ENCODE data around the gene NAA38. TPM values are rescaled to one million over a fixed set of nuclear protein-coding genes. Genes with fewer than 3 reads are reported as not detected.
A peak's percentile ranks its signal among the peaks of the same experiment; 100 is the strongest.

Gene NAA38
- total RNA-seq, 1 experiment from 2014 or later = 103 TPM

DNA sequence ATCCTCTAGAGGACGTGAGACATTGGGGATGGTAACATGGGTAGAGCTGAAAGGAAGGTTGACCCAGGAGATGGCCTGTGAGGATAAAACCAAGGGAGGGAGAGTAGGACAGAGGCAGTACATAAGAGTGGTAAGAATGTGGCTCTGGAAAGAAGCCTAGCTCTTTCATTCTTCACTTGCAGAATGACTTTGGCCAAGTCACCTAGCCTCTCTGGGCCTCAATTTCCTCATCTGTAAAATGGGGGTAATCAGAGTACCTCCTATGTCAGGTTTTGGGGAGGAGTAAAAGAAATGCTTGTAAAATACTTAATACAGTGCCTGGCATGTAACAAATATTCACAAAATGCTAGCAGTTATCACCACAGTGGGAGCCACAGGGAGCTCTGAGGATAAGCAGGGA is 16.5 kb downstream of the NAA38 start (continued):
- TF ChIP-seq SRF (IDR thresholded peaks at IDR 0.05; ENCODE audit: low read depth) (no peak), YY1 (IDR thresholded peaks at IDR 0.05; ENCODE audit: extremely low read depth, insufficient replicate concordance, low read depth, low read length) (no peak), ZFX (IDR thresholded peaks at IDR 0.05) (no peak), JUND (IDR thresholded peaks at IDR 0.05) (no peak), SIN3A (IDR thresholded peaks at IDR 0.05; ENCODE audit: low read depth) (no peak), EGR1 (IDR thresholded peaks at IDR 0.05; ENCODE audit: low read depth) (no peak), EZH2 (IDR thresholded peaks at IDR 0.05) (no peak), SP1 (IDR thresholded peaks at IDR 0.05; ENCODE audit: low read depth) (no peak), POLR2AphosphoS5 (IDR thresholded peaks at IDR 0.05; ENCODE audit: low read depth, low read length) (no peak), ZNF274 (IDR thresholded peaks at IDR 0.05; ENCODE audit: low read depth, low read length) (no peak), FOSL1 (IDR thresholded peaks at IDR 0.05; ENCODE audit: low read depth) (no peak)
- TF ChIP-seq, protein P1, sequence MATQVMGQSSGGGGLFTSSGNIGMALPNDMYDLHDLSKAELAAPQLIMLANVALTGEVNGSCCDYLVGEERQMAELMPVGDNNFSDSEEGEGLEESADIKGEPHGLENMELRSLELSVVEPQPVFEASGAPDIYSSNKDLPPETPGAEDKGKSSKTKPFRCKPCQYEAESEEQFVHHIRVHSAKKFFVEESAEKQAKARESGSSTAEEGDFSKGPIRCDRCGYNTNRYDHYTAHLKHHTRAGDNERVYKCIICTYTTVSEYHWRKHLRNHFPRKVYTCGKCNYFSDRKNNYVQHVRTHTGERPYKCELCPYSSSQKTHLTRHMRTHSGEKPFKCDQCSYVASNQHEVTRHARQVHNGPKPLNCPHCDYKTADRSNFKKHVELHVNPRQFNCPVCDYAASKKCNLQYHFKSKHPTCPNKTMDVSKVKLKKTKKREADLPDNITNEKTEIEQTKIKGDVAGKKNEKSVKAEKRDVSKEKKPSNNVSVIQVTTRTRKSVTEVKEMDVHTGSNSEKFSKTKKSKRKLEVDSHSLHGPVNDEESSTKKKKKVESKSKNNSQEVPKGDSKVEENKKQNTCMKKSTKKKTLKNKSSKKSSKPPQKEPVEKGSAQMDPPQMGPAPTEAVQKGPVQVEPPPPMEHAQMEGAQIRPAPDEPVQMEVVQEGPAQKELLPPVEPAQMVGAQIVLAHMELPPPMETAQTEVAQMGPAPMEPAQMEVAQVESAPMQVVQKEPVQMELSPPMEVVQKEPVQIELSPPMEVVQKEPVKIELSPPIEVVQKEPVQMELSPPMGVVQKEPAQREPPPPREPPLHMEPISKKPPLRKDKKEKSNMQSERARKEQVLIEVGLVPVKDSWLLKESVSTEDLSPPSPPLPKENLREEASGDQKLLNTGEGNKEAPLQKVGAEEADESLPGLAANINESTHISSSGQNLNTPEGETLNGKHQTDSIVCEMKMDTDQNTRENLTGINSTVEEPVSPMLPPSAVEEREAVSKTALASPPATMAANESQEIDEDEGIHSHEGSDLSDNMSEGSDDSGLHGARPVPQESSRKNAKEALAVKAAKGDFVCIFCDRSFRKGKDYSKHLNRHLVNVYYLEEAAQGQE (IDR thresholded peaks at IDR 0.05; ENCODE audit: low read depth) = no peak
- TF ChIP-seq, protein P2, sequence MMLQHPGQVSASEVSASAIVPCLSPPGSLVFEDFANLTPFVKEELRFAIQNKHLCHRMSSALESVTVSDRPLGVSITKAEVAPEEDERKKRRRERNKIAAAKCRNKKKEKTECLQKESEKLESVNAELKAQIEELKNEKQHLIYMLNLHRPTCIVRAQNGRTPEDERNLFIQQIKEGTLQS (IDR thresholded peaks at IDR 0.05) = no peak

DNA sequence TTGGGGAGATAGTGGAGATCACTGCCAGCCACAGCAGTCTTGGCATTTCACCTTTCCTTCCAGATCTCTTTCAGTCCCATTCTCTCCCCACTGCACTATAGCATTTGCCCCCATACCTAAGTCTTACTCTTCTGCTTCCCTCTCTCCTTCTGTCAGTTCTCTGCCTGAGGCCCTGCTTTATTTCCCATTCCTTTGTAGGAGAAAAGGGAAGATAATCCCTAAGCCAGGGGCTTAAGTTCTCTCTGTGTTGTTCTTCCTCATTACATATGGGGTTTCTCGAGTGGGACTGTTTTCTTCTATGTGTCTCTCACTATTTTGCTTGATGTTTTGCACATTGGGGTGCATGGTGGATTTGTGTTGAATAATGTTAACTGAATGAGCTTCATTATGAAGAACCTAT is 16.9 kb downstream of the NAA38 start:
- peak overlapping the region; percentile 92 to 94; a peak in 2 of 4 replicates for H3K4me3 ChIP-seq (replicated peaks in 1 of 2; ENCODE audit: low read depth in 1 of 2, low read length in 2 of 2)
- ChIA-PET POLR2A (interaction anchor here (3.9 kb wide), 1 partner anchor 11 kb away, joined by 11 read pairs; no protein-coding TSS in a partner anchor), CTCF (interaction anchor here (1.0 kb wide), 1 partner anchor 17 kb away, joined by 3 read pairs; the partner anchor contains the start of gene NAA38), RAD21 (ENCODE audit: low non-redundant PET in 1 of 2, low total read pairs in 2 of 2, uncharacterized antibody in 2 of 2, unreplicated experiment in 2 of 2) (no interaction called here)
- H3K9me2 ChIP-seq (ENCODE audit: insufficient read depth) = no peaks in the 10 kb centered on the region
- DNase-seq (ENCODE audit: low read depth, low spot score) = no peak
- TSS peak; percentile 5 for BruUV-seq (replicated peaks)
- peak overlapping the region; percentile 97; the same call in 1 of the 2 replicates for H3K27ac ChIP-seq (ENCODE audit: low read depth, low read length)
- no peaks in the 10 kb centered on the region for H3K9me3 ChIP-seq (ENCODE audit: control insufficient read depth in 1 of 2, insufficient read depth in 1 of 2, low read depth in 1 of 2, low read length in 2 of 2)
- peaks cover 55% of the 10 kb centered on the region for H3K79me2 ChIP-seq (ENCODE audit: insufficient read depth, low read length)
- H3K9ac ChIP-seq (ENCODE audit: low read length) = peak overlapping the region; percentile 99
- H2AFZ ChIP-seq (ENCODE audit: low read depth, low read length, poor library complexity, severe bottlenecking) = no peak overlapping the region
- intact Hi-C loops (cut with micrococcal nuclease) = loop anchor here (5.0 kb wide), 1 partner anchor 98 kb away; no protein-coding TSS in a partner anchor
- peak overlapping the region; percentile 99 for H3K4me2 ChIP-seq (ENCODE audit: low read length)
- H3K36me3 ChIP-seq (ENCODE audit: control insufficient read depth in 1 of 2, insufficient read depth in 2 of 2, low read length in 2 of 2) = peaks cover 0 to 3% of the 10 kb centered on the region in 2 experiments; a peak in 2 of 4 replicates
- no peaks in the 10 kb centered on the region for H4K20me1 ChIP-seq (ENCODE audit: insufficient read depth)
- no peak for ATAC-seq
- no peaks in the 10 kb centered on the region for H3K27me3 ChIP-seq (ENCODE audit: insufficient read depth, low read length)
- peaks cover 38 to 68% of the 10 kb centered on the region in 2 experiments for H3K4me1 ChIP-seq (ENCODE audit: control insufficient read depth in 1 of 2, insufficient read depth in 2 of 2, low read length in 2 of 2)
- TF ChIP-seq FOSL1 (IDR thresholded peaks at IDR 0.05; ENCODE audit: low read depth) (no peak), ZNF274 (IDR thresholded peaks at IDR 0.05; ENCODE audit: low read depth, low read length) (no peak), ELF1 (IDR thresholded peaks at IDR 0.05; ENCODE audit: borderline replicate concordance, low read depth) (no peak), YY1 (IDR thresholded peaks at IDR 0.05; ENCODE audit: extremely low read depth, insufficient replicate concordance, low read depth, low read length) (no peak), EZH2phosphoT487 (IDR thresholded peaks at IDR 0.05; ENCODE audit: borderline replicate concordance) (no peak), SRF (IDR thresholded peaks at IDR 0.05; ENCODE audit: low read depth) (no peak), EZH2 (IDR thresholded peaks at IDR 0.05) (no peak), EGR1 (IDR thresholded peaks at IDR 0.05; ENCODE audit: low read depth) (no peak), RAD21 (IDR thresholded peaks at IDR 0.05; ENCODE audit: low read depth) (no peak), POLR2AphosphoS5 (IDR thresholded peaks at IDR 0.05; ENCODE audit: low read depth, low read length) (no peak)
- TF ChIP-seq, protein P3, sequence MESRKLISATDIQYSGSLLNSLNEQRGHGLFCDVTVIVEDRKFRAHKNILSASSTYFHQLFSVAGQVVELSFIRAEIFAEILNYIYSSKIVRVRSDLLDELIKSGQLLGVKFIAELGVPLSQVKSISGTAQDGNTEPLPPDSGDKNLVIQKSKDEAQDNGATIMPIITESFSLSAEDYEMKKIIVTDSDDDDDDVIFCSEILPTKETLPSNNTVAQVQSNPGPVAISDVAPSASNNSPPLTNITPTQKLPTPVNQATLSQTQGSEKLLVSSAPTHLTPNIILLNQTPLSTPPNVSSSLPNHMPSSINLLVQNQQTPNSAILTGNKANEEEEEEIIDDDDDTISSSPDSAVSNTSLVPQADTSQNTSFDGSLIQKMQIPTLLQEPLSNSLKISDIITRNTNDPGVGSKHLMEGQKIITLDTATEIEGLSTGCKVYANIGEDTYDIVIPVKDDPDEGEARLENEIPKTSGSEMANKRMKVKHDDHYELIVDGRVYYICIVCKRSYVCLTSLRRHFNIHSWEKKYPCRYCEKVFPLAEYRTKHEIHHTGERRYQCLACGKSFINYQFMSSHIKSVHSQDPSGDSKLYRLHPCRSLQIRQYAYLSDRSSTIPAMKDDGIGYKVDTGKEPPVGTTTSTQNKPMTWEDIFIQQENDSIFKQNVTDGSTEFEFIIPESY (IDR thresholded peaks at IDR 0.05; ENCODE audit: extremely low read depth, insufficient replicate concordance, low read length) = no peak

Measured in HCT116 (cell line).